Endodermal cell (in vitro differentiated cells): ENCODE measurements around the gene CDH18. TPM values are rescaled to one million over a fixed set of nuclear protein-coding genes. Genes with fewer than 3 reads are reported as not detected.

Source experiments
- DNase-seq: peaks from one replicate; pipeline ENCODE4 v3.0.0-alpha.2; 2017
- H3K27ac ChIP-seq: 2 replicates; pipeline ENCODE4 v1.5.1; 2013; ENCODE audit warnings: mild to moderate bottlenecking, low read depth, low read length, moderate library complexity
- H3K27me3 ChIP-seq: 2 replicates; pipeline ENCODE4 v1.6.1; 2013; ENCODE audit warnings: mild to moderate bottlenecking, low read length, moderate library complexity; ENCODE audit not compliant: insufficient read depth, control insufficient read depth, poor library complexity, severe bottlenecking
- H3K36me3 ChIP-seq: 2 replicates; pipeline ENCODE4 v1.7.0; 2013; ENCODE audit warnings: mild to moderate bottlenecking, low read length, moderate library complexity; ENCODE audit not compliant: control insufficient read depth, insufficient read depth
- H3K4me1 ChIP-seq: one replicate; pipeline ENCODE4 v1.7.0; 2013; ENCODE audit warnings: low read length; ENCODE audit not compliant: control insufficient read depth, insufficient read depth
- H3K4me3 ChIP-seq: 2 replicates; pipeline ENCODE4 v1.5.1; 2013; ENCODE audit warnings: mild to moderate bottlenecking, low read length, moderate library complexity
- H3K9ac ChIP-seq: 2 replicates; pipeline ENCODE4 v1.6.1; 2013; ENCODE audit warnings: mild to moderate bottlenecking, low read length, moderate library complexity; ENCODE audit not compliant: poor library complexity, severe bottlenecking; ENCODE audit errors: extremely low read depth
- H3K9me3 ChIP-seq: 2 replicates; pipeline ENCODE4 v1.6.1; 2013; ENCODE audit warnings: mild to moderate bottlenecking, low read length, moderate library complexity; ENCODE audit not compliant: control insufficient read depth
- H3K27ac Mint-ChIP-seq: 2 replicates; pipeline ENCODE4 v1.8.0; 2020; ENCODE audit warnings: mixed read lengths
- H3K27me3 Mint-ChIP-seq: 2 replicates; pipeline ENCODE4 v1.8.0; 2021; ENCODE audit warnings: mild to moderate bottlenecking, mixed read lengths; ENCODE audit not compliant: insufficient read depth
- H3K36me3 Mint-ChIP-seq: 2 replicates; pipeline ENCODE4 v1.8.0; 2020; ENCODE audit warnings: low read depth, mixed read lengths
- H3K4me1 Mint-ChIP-seq: 2 replicates; pipeline ENCODE4 v1.8.0; 2020; ENCODE audit warnings: mixed read lengths
- H3K4me3 Mint-ChIP-seq: 2 replicates; pipeline ENCODE4 v1.8.0; 2020; ENCODE audit warnings: mild to moderate bottlenecking, moderate library complexity, mixed read lengths
- H3K9me3 Mint-ChIP-seq: 2 replicates; pipeline ENCODE4 v1.8.0; 2020; ENCODE audit warnings: mild to moderate bottlenecking, mixed read lengths
- CTCF ChIP-seq: fragments of 200-600 bp; sonication (generic); conservative IDR thresholded peaks from 2 replicates; pipeline ENCODE4 v1.5.0; 2021; ENCODE audit warnings: antibody characterized with exemption, mild to moderate bottlenecking
- WGBS, 2 experiments: methylation state at CpG; one replicate each; pipeline versions ENCODE4 v1.1.5 to v1.1.7; 2013; ENCODE audit warnings: missing lambda C conversion rate in 2 of 2, mixed read lengths in 1 of 2; ENCODE audit not compliant: insufficient coverage in 1 of 2, insufficient read length in 1 of 2; 5-methylcytosine and 5-hydroxymethylcytosine counted together
- total RNA-seq, 2 donors: library from RNA; stranded (reverse); fragmentation: NEBNext Ultra II Directional in 1 of 2; extraction: Animal tissue kit (Norgen Biotek cat#: 25700) in 1 of 2; gene quantifications; 2 replicates in 1 of 2; 3 replicates in 1 of 2; pipeline ENCODE4 v1.2.1, GENCODE V29; 2021

CDH18 gene
- total RNA-seq, 2 donors from 2014 or later, result 0.22 TPM; not detected in 1

GRCh38 chr5:19734776-19735175, 253.2 kb downstream of the CDH18 start:
- DNase-seq, result no peak
- H3K27ac Mint-ChIP-seq, result no peak overlapping the region
- H3K36me3 ChIP-seq, result no peaks in the 10 kb centered on the region
- H3K4me3 ChIP-seq, result no peak overlapping the region
- no peaks in the 10 kb centered on the region for H3K4me1 Mint-ChIP-seq
- no peak overlapping the region for H3K4me3 Mint-ChIP-seq
- H3K9me3 Mint-ChIP-seq, result peaks cover 12% of the 10 kb centered on the region
- H3K27me3 ChIP-seq, result no peaks in the 10 kb centered on the region
- no peak overlapping the region for H3K27ac ChIP-seq
- H3K36me3 Mint-ChIP-seq, result no peaks in the 10 kb centered on the region
- no peaks in the 10 kb centered on the region for H3K27me3 Mint-ChIP-seq
- no peak overlapping the region for H3K9ac ChIP-seq
- H3K9me3 ChIP-seq, result peaks cover 4% of the 10 kb centered on the region
- TF ChIP-seq CTCF, result no peak
- H3K4me1 ChIP-seq, result no peaks in the 10 kb centered on the region
- WGBS, 2 experiments, result no CpG with 5 or more reads among the region's 1 CpG

DNA sequence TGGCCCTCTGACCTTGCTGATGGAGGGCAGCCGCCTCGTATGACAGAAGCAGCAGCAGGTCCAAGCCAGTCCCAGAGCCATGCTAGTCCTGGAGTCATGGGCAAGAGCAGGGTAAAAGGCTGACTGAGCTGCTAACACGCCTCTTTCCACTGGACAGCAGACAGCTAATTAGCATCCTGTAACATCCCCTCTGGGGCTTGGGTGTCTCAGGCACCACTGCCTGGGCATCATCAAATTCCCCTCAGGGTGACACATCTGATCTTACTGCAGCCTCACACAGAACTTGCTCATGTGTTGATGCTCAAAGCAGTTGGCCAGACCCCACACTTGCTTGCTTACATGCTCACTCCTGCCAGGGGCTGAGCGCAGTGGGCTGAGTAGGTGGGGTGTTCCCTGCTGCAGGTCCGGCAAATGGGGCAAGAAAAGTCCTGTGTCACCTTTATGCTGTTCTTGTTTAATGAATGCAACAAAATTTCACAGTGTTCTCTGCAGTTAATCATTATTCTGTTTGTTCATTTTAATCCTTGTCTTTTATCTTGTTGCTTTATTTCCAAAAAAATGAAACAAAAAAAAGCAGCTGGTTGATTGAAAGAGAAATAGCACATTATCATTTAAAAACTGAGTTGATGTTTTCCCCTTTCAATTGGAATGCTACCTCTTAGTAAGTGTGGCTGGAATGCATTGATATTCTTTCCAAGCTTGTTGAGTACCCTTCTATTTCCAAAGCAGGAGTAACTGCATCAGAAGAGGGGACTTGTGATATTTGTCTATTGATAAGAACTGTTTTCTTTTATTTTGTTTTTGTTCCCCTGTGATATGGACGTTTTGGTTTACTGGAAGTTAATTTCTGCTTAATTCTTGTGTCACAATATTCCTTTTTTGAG, 254.1 kb downstream of the CDH18 start:
- peaks cover 12% of the 10 kb centered on the region for H3K9me3 Mint-ChIP-seq
- no peaks in the 10 kb centered on the region for H3K36me3 Mint-ChIP-seq
- no peaks in the 10 kb centered on the region for H3K27me3 ChIP-seq
- no peak overlapping the region for H3K4me3 Mint-ChIP-seq
- WGBS, 2 experiments, result 87 to 92% methylated on average over 2 to 6 of the region's 6 CpGs
- peaks cover 4% of the 10 kb centered on the region for H3K9me3 ChIP-seq
- H3K4me3 ChIP-seq, result no peak overlapping the region
- no peaks in the 10 kb centered on the region for H3K4me1 ChIP-seq
- no peak overlapping the region for H3K9ac ChIP-seq
- H3K36me3 ChIP-seq, result no peaks in the 10 kb centered on the region
- no peaks in the 10 kb centered on the region for H3K4me1 Mint-ChIP-seq
- DNase-seq, result peak; percentile 58
- H3K27ac ChIP-seq, result no peak overlapping the region
- no peak for TF ChIP-seq CTCF
- H3K27me3 Mint-ChIP-seq, result no peaks in the 10 kb centered on the region
- no peak overlapping the region for H3K27ac Mint-ChIP-seq

DNA sequence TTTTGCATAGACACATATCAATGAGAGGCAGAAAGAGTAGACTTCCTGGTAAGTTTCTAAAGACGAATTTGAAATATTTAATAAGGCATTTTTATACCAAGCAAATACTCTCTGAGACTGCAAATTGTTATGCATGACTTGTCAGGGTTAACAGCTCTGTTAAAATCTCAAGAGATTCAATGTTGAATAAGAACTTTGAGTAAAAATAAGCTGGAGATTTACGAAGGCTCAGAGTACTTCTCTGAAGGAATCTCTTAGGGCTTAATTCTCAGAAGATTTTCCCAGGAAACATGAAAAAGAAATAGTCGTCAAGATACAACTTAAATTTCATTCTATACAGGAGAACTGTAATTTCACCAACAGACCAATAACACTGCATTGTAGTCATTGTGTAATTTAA, 259.4 kb downstream of the CDH18 start:
- no peak for TF ChIP-seq CTCF
- no peaks in the 10 kb centered on the region for H3K4me1 ChIP-seq
- H3K27ac Mint-ChIP-seq, result no peak overlapping the region
- H3K36me3 ChIP-seq, result no peaks in the 10 kb centered on the region
- H3K27me3 ChIP-seq, result no peaks in the 10 kb centered on the region
- H3K4me1 Mint-ChIP-seq, result no peaks in the 10 kb centered on the region
- no peak for DNase-seq
- no peak overlapping the region for H3K4me3 Mint-ChIP-seq
- no peak overlapping the region for H3K27ac ChIP-seq
- H3K36me3 Mint-ChIP-seq, result no peaks in the 10 kb centered on the region
- H3K27me3 Mint-ChIP-seq, result no peaks in the 10 kb centered on the region
- H3K4me3 ChIP-seq, result no peak overlapping the region
- H3K9me3 Mint-ChIP-seq, result peaks cover 9% of the 10 kb centered on the region
- WGBS, 2 experiments, result 85% methylated on average over 3 of the region's 3 CpGs; no CpG with 5 or more reads in 1 of the 2 experiments
- H3K9me3 ChIP-seq, result peaks cover 4% of the 10 kb centered on the region
- no peak overlapping the region for H3K9ac ChIP-seq
